UCSD-AML1 (cell line): ENCODE measurements around the gene THNSL1.
"Not testable (repeated sequence)": the region's sequence is repeated elsewhere in the genome, so short reads cannot be mapped to it uniquely, and the experiment has no call there.

Experiments used
- DNase-seq: peaks from one replicate; lab custom pipeline; 2025; ENCODE audit not compliant: unreplicated experiment; lab: John Stamatoyannopoulos, UW

The THNSL1 gene

DNA sequence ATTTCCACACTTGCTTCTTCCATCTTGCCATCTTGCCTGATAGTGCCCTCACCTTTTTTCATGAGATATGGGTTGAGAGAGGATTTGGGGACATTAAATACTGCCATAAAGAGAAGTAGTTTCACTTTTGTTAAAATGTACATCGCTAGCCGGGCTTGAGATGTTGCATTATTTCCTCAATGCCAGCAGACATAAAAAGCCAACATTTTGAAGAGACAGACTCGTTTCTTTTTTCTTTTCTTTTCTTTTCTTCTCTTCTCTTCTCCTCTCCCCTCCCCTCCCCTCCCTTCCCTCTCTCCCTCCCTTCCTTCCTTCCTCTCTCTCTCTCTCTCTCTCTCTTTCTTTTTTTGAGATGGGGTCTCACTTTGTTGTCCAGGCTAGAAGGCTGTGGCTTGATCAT is 18.4 kb upstream of the THNSL1 start:
- DNase-seq = no peak

DNA sequence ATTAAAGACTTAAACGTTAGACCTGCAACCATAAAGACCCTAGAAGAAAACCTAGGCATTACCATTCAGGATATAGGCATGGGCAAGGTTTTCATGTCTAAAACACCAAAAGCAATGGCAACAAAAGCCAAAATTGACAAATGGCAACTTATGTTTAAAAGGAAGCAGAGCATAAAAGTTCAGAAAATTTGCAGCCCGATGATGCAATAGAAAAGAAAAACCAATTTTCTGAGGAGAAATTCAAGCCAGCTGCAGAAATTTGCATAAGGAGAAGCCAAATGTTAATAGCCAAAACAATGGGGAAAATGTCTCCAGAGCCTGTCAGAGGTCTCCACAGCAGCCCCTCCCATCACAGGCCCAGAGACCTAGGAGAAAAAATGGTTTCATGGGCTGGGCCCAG is 4.8 kb upstream of the THNSL1 start:
- not testable (repeated sequence) for DNase-seq

DNA sequence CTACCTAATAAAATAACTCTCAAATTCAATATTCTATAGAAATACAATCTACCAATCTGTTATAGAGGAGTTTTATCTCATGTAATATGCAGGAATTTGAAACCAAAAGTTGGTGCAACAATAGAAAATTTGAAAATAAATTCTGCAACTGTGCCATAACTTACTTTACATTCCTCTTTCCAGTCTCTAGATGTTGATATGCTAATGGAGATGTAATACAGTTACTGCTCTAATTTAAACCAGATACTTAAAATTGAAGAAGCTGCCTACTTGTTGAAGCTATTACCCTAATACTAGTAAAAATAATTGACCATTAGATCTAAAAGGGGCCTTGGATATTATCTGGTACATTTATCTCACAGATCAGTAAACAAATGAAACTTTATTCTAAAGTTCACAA is 1.8 kb upstream of the THNSL1 start:
- DNase-seq = no peak

DNA sequence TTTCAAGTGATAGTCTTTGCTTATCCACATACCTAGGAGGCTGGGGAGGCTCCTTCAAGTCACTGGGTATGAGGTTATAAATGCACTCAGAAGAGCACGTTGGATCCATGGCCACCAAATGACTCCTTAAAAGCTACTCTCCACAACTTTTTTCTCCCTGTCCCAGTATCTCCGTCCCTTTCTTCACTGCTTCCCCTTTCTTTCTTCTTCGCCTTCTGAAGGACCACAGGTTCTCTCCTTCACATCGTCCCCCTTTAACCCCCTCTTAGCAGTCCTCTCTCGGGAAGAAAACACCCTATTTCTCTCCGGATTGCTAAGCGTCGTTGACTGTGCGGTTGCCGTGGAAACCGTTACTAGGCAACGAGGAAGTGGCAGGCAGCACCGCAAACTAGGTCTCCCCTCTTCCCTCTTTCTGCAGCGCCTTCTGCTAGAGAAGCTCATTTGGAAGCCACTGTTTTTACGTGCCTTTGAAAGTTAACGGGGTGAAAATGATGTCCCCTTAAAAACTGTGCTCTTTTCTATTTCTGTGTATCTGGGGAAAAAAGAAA is 510 bp upstream of the THNSL1 start, which contains the start of gene ENKUR:
Gene ENKUR, minus strand, starts transcription at position 331 of the 548 bp plus-strand sequence. Its CDS starts 222 bp downstream, at position 109.
- DNase-seq = peak; percentile 88

DNA sequence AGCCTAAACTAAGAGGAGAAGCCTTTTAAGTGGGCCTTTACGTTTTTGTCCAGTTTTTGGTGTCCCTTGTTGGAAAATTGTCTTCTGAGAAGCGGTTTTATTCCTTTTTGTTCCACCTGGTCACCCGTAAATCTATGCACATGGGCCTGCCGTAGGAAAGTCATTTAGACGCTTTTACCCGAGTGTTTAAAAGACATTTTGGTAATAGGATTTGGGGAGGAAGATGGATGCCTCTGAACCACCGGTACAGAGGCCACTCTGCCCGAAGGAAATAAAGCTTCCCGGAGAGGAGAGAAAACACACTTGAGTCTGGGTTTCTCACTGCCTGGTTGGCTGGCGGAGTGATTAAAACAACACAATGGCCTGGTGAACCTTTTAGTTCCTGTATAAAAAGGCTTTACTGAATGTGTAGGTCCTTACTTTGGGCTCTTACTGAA is 760 bp downstream of the THNSL1 start:
- peak; percentile 47 for DNase-seq

DNA sequence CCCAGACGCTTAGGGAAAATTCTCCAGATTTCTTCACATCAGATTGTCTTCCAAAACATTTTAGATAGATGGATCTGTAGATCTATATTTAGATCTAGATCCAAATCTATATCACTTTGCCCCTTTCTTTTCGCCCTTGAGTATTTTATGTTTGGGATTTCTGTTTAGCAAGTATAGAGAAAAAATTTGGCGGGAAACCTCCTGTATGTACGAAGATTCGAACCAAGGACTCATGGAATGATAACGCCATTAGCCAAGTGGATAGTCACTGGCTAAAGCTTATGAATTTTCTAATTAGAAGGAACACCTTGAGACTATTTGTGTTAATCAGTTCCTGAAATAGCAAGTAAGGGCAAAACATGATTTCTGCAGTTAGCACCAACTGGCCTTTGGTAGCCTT is 1.2 kb downstream of the THNSL1 start:
- DNase-seq = no peak

DNA sequence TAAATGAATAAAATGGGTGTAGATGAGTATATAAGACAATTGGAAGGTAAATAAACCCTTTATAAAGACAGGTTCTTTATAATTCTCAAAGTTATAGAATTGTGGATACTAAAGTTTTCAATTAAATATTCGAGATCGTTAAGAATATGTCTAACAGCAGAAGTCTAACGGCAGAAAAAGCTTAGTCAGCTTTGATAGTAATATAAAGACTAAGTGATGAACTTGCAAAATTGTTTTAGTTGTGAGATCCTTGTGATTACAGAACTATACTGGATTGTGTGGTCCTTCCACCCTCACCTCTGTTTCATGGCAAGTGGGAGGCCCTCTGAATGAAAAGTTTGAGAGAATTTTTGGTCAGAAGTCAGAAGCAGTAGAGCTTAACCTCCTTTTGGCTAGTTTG is 2.3 kb downstream of the THNSL1 start:
- DNase-seq = no peak

DNA sequence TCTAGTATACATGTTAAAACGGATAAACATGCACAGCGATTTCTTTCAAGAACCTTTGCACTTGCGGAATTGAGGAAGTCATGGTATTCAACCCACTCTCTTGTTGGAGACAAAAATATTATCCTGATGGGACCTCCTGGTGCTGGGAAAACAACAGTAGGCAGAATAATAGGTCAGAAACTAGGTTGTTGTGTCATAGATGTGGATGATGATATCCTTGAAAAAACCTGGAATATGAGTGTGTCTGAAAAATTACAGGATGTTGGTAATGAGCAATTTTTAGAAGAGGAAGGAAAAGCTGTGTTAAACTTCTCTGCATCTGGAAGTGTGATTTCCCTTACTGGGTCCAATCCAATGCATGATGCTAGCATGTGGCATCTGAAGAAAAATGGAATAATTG is 6.9 kb downstream of the THNSL1 start:
- DNase-seq = no peak

DNA sequence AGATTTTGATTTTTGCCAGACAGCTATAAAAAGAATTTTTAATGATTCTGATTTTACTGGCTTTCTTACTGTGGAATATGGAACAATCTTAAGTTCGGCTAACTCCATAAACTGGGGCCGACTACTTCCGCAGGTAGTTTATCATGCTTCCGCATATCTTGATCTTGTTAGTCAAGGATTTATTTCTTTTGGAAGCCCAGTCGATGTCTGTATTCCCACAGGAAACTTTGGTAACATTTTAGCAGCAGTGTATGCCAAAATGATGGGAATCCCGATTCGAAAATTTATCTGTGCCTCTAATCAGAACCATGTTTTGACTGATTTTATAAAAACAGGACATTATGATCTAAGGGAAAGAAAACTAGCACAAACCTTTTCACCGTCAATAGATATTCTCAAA is 8.1 kb downstream of the THNSL1 start:
- DNase-seq = no peak

DNA sequence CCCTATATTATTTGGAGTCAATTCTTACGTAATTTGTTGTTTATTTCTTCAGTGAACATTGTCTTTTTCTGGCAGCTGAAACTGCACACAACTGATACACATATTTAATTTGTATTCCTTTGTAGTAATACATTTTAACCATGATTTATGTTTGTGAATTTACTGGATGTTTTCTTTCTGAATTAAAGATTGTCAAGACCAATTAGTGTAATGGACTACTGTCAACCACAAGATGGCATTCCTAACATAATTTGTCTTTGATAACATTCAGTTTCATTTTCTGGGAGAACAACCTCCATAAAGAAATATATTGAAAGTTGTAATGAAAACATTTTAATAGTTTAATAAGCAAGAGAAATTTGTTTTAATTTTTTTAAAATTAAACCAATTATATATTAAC is 10.1 kb downstream of the THNSL1 start:
- DNase-seq = no peak

DNA sequence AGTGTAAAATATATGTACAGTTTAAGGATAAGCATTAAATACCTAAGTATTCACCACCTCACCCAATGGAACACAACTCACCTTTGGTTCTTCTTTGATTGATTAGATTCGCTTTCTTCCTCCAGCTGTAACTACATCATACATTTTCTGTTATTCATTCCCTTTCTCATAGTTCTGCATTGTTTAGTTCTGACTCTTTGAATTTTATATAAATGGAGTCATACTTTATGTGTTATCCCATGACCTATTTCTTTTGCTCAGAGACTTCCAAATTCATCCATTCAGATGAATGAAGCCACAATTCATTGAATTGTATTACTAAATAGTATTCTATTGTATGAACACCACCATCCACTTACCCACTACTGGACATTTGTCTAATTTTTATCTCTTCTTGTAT is 12.3 kb downstream of the THNSL1 start:
- DNase-seq = no peak

DNA sequence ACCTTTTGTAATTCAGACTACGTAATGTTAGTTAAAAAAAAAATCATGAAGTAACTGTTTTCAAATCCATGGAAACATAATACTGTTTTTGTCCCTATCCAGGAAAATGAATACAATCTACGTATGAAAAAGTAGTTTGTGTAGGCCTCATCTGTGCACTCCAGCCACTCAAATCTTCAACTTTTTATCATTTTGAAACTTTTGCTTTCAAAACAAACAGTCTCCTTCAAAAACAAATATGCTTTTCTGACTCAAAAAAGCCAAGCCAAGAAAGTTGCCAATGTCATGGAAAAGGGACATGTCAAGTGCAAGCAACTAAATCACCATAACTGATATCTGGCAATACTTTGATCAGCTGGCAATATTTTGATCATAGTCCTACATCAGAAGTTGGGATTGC is 13.1 kb downstream of the THNSL1 start:
- no peak for DNase-seq

DNA sequence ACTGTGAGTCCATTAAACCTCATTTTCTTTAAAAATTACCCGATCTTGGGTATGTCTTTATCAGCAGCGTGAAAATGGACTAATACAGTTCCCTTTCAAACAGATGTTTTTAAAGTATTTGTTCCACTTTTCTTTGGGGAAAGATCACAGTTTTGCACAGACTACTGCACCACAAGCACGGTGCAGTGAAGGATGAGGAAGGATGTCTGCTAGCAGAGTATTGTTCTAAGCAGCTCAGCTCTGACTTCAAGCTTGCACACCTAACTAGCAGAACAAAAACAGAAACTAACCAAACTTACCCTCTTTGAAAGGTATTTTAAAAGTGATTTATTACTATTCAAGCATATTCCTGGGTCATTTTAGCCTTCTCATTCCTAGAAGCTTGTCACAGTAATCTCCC is 20.0 kb downstream of the THNSL1 start:
- no peak for DNase-seq

DNA sequence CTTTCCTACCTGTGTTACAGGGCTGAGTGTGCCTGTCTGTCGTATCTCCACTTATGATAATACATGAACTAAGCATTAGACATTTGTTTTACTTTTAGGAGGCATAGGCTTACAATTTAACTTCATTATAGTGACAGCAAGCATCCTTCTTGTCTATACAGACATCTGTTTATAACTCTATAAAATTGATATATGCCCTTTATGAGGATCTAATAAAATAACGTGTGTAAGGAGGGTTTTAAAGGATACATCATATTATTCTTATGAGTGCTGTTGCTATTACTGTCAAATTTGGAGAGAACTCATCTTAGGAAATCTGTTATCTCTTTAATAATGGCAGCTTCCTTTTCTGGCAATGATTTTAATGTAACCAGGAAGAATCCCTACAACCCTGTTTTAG is 21.9 kb downstream of the THNSL1 start:
- DNase-seq = no peak

DNA sequence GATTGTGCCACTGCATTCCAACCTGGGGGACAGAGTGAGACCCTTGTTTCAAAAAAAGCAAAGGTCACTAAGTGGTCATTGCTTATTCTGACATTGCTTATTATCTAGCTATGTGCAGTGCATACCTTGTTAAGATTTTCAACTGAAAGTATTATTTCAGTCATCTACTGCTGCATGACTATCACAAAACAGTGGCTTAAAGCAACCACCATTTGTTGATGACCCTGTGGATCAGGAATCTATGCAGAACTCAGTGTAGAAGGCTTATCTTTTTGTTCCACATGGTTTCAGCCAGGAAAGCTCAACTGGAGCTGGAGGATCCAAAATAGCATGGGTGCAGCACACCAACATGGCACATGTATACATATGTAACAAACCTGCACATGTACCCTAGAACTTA is 23.1 kb downstream of the THNSL1 start:
- no peak for DNase-seq

DNA sequence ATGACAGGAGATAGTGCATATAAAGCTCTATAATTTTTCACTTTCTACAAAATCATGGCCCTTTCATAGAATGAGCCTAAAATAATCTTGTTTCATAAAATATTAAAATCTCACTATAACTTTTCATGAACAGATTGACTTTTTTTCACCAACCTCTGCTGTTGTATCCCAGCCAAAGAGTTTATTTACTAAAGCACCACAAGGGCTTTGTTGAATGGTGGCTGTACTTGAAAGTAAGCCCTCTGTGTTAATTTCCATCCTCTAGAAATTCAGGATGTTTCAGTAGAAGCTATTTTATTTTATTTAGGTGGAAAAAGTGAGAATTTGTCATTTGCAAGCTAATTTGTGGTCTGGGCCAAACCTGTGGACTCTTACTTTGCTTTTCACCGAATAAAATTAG is 30.2 kb downstream of the THNSL1 start:
- no peak for DNase-seq

DNA sequence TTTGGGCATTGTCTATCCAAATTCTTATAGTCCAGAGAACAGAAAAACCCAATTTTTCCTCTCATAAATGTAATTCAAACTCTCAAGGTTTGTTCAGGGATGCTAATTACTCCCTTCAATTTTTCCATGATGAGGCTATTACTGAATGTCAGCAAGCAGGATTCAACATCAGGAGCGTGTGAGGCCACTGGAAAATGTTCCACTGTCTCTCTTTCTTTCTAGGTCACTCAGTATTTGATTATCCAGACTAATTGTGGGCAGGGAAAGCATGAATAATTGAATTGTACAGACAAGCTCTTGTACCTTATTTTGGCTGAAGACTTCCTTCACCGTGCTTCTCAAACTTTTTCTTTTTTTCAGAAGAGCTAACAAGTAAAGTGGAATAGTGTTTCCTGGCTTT is 30.7 kb downstream of the THNSL1 start:
- DNase-seq = no peak

DNA sequence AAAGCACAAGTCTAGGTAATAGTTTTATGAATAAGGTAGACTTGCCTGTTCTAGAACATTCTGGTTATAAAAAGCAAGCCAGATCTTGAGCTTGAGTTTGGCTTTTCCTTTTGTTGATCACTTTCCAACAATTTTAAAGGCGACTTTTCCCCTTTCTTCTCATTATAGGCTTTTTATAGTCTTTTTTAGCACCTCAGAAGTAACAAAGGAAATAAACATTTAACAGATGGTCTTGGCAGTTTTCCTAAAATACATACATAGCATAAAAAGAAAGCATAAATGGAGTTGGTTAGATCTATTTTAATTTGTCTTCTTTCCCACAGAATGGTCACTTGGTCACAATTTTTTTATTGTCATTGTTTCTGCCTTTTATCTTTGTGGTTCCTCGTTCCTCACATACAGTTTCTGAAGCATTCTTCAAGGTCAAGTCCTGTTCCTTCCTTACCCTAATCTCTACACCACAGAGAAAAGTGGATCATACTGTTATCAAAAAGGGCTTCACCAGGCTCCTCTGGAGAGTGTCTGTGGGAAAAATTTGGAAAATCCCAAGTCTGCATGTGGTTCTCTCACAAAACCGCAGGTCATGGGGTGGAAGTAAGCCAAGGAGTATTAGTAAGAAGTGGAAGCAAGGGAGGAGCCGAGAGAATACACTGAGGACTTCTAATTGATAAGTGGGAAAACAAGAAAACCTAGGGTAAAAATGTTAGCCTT is 31.3 kb downstream of the THNSL1 start:
- DNase-seq = peak; percentile 11

DNA sequence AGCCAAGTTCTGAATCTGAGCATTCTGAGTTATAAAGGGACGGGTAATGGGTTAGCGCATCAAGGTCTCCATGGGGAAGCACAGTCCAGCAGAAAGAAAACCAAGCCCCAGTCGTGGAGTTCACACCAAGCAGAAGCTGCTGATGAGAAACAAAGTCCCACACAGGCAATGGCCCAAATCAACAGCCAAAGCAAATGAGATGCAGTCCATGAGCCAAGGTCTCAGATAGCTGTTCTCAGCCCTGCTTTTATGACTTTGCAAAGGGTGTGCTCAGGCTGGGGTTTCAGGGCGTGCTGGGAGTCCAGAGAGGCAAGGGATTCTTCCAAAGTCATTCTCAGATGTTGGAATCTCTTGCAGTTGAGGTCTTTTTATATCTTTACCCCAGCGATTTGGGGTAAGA is 32.0 kb downstream of the THNSL1 start:
- DNase-seq = no peak

DNA sequence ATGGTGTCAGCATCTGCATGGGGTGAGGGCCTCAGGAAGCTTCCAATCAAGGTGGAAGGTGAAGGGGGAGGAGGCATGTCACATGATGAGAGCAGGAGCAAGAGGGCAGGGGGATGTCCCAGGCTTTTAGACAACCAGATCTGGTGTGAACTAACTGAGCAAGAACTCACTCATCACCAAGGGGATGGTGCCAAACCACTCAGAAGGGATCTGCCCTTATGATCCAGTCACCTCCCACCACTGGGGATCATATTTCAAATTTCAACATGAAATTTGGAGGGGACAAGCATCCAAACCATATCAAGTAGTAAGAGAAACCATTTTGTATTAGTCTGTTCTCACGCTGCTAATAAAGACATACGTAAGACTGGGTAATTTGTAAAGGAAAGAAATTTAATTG is 33.6 kb downstream of the THNSL1 start:
- DNase-seq = no peak

DNA sequence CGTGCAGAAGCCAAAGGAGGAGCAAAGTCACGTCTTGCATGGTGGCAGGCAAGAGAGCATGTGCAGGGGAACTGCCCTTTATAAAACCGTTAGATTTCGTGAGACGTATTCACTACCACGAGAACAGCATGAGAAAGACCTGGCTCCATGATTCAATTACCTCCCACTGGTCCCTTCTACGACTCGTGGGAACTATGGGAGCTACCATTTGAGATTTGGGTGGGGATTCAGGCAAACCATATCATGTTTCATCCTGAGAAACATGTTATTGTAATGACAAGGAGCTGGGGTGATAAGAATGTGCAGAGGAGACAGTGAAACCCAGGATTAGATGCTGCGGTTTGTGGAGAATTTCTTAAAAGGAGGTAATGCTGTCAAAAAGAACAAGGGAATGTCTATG is 34.0 kb downstream of the THNSL1 start:
- DNase-seq = no peak

DNA sequence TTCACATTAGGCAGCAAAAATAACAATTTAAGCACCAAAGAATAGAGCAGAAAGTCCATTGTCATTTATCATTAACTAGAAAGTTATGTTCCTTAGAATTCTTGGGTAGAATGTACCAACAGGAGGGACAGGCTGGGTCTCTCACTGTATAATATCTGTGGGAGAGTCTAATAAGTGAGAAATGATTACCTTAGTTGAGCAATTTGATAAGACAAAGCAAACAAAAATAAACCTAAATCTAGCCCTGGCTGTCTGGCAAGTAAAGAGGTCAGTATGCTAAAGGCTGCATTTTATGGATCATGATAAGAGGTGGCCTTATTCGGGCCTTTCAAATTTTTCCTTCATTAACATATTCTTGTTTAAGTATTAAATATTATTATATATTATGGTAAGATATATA is 35.6 kb downstream of the THNSL1 start:
- DNase-seq = no peak

DNA sequence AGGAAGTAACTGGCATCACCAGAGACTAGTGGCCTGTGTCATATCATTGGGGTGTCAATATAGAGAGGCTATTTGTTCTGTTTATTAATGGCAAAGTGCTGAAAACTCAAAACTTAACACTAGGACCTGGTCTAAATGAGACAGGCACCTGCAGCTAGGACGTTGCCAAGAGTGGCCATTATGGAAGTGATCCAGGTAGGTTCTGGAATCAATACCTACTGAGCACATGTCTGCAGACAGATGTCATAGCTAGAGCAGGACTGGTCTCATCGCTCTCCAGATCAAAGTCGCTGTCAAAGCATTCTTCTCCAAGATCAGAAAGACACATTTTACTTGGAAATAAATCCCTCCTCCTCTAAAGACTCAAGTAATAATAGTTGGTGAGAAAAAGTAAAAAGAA is 40.3 kb downstream of the THNSL1 start:
- DNase-seq = no peak
